GM10248 (cell line): ENCODE data around the gene NR3C2.
"Not testable (repeated sequence)": the region's sequence is repeated elsewhere in the genome, so short reads cannot be mapped to it uniquely, and the experiment has no call there.

ENCODE experiments used
- CTCF ChIA-PET: fragments of 300-600 bp; sonication (Branson Sonifier 250); formaldehyde crosslinking; extraction: SDS; loops from one replicate; lab custom pipeline; 2021; ENCODE audit warnings: antibody characterized with exemption; lab: Yijun Ruan, JAX
- POLR2A ChIA-PET: fragments of 350-650 bp; sonication (Branson Sonifier 250); formaldehyde crosslinking; extraction: SDS; loops from one replicate; lab custom pipeline; 2020; ENCODE audit warnings: antibody characterized with exemption; lab: Yijun Ruan, JAX
- DNase-seq: peaks from one replicate; pipeline ENCODE4 v3.0.0; 2012; ENCODE audit errors: extremely low spot score
- TF ChIP-seq, protein P1 (sequence below): IDR thresholded peaks from 2 replicates; pipeline ENCODE4 v1.5.1; 2012; ENCODE audit warnings: mild to moderate bottlenecking, low read depth; ENCODE audit errors: extremely low read depth, missing control alignments, control extremely low read depth

The NR3C2 gene

DNA sequence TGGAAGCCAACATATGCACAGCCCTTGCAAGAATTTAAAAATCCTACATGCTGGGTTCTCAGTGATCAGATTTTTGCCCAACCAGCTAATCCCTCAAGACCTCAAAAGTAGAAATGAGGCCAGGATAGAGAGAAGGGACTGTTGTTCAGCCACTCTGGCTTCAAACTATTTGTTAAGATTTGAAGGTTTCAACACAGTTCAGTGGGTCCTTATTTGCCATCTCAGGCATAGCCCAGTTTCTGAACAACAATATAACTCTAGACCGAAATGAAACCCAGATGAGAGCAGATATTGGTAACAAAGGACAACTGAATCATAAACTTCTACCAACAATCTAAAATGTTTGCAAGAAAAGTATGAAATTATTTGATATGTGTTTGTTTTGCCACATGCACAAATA lies 237.3 kb downstream of the NR3C2 start:
- ChIA-PET POLR2A (no interaction called here), CTCF (no interaction called here)
- TF ChIP-seq, protein P1, sequence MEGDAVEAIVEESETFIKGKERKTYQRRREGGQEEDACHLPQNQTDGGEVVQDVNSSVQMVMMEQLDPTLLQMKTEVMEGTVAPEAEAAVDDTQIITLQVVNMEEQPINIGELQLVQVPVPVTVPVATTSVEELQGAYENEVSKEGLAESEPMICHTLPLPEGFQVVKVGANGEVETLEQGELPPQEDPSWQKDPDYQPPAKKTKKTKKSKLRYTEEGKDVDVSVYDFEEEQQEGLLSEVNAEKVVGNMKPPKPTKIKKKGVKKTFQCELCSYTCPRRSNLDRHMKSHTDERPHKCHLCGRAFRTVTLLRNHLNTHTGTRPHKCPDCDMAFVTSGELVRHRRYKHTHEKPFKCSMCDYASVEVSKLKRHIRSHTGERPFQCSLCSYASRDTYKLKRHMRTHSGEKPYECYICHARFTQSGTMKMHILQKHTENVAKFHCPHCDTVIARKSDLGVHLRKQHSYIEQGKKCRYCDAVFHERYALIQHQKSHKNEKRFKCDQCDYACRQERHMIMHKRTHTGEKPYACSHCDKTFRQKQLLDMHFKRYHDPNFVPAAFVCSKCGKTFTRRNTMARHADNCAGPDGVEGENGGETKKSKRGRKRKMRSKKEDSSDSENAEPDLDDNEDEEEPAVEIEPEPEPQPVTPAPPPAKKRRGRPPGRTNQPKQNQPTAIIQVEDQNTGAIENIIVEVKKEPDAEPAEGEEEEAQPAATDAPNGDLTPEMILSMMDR: no peak
- no peak for DNase-seq

DNA sequence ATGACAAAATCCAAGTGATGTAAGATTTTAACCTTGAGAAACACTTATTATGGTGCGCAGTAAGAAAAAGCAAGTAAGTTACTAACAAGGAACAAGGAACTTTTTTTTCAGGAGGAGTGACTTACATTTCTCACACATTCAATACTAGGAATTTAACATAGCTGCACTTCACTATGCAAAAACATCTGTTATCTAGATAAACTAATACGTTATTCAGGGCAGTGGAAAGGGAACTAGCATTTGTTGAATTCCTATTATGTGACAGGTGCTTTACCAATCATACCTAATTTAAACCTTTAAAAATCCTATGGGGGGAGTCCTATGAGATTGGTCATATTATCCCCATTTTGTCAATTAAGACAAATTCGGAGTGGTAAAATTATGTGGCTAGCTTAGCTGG lies 238.0 kb downstream of the NR3C2 start:
- ChIA-PET CTCF (no interaction called here), POLR2A (no interaction called here)
- no peak for DNase-seq
- TF ChIP-seq, protein P1: no peak

DNA sequence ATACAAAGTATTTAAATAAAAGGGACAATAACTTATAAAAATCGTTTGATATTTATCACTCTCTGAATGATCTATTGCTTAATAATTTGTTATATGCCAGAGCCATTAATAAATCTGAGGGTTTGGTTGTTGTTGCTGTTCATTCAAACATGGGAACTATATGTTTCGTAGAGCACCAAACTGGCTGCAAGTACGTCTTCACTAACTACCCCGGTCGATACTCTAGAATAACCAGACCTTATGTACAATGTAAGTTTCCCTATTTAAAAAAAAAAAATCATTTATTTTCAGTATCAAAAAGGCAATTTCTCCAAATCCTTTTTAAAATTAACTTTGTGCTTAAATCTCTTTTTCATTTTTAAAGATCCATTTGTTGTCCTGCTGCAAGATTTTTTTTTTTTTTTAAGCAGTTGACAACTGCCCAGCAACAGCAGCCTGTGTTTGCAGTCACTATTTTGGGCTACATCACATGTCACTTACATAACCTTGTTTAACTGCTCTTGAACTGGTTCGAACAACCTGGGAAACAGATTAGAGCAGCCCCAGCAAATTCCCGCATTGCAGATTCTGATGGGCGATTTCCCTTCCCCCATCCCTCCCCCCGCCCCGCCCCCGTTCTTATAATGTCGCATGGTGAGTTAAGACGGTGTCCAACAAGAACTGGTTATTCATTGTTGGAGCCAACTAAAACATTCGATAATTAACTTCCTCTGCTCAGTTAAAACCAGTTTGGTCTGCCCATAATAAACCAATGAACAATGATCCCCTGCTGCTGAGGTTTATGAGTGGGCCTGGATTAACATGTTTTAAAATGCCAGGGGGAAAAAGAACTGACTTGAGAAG lies 238.9 kb downstream of the NR3C2 start:
- TF ChIP-seq, protein P1: no peak
- ChIA-PET POLR2A (no interaction called here), CTCF (no interaction called here)
- DNase-seq: no peak

DNA sequence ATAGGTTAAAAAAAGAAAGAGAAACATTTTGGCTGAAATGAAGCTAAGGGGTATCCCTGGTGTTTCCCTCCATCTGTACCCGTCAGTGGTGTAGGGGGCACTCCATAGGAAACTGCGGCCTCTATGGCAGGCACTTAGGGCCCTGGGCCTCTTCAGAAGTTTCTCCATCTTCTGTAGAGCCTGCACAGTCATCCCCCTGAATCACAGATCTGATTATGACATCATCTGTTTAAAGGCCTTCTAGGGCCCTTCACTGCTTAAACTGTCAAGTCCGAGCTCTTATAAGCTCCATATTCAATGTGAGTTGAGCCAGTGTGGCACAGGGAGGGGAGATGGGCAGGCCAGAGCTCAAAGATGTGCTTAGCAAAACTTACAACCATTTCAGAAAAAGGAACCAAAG lies 241.3 kb downstream of the NR3C2 start:
- POLR2A ChIA-PET: no interaction called here
- CTCF ChIA-PET: no interaction called here
- no peak for DNase-seq
- TF ChIP-seq, protein P1: no peak

DNA sequence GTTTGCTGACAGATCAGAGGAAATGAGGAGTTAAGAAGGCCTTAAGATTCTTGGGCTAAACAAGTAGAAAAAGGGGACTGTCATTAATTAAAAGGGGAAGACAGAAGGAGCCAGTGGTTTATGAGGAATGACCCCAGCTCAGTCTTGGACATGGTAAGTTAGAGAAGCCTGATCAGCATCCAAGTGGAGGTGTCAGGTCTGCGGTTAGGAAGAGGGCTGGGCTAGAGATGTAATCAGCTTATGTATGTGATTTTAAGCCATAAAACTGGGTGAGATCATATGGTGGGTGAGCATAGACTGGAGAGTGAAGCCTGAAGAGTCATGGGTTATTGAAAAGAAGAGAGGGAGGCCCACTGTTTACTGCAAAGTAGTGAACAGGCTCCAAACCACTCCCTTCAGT lies 246.1 kb downstream of the NR3C2 start:
- no peak for DNase-seq
- CTCF ChIA-PET: interaction anchor here (0.9 kb wide), 1 partner anchor 29 kb away, joined by 4 read pairs; no protein-coding TSS in a partner anchor
- TF ChIP-seq, protein P1: no peak
- POLR2A ChIA-PET: no interaction called here

DNA sequence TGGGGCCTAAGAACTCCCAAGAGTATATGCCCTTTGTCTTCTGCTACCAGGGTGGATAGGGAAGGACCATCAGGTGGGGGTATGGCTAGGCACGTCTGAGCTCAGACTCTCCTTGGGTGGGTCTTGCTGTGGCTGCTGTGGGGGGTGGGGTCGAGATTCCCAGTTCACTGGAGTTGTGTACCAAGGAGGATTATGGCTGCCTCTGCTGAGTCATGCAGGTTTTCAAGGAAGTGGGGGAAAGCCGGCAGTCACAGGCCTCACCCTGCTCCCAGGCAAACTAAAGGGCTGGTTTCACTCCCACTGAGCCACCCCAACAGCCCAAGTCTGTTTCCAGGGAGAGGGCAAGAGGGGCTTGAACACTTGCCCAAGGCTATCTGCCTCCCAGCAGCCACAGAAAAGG lies 249.7 kb downstream of the NR3C2 start:
- POLR2A ChIA-PET: no interaction called here
- TF ChIP-seq, protein P1: no peak
- DNase-seq: no peak
- CTCF ChIA-PET: no interaction called here

DNA sequence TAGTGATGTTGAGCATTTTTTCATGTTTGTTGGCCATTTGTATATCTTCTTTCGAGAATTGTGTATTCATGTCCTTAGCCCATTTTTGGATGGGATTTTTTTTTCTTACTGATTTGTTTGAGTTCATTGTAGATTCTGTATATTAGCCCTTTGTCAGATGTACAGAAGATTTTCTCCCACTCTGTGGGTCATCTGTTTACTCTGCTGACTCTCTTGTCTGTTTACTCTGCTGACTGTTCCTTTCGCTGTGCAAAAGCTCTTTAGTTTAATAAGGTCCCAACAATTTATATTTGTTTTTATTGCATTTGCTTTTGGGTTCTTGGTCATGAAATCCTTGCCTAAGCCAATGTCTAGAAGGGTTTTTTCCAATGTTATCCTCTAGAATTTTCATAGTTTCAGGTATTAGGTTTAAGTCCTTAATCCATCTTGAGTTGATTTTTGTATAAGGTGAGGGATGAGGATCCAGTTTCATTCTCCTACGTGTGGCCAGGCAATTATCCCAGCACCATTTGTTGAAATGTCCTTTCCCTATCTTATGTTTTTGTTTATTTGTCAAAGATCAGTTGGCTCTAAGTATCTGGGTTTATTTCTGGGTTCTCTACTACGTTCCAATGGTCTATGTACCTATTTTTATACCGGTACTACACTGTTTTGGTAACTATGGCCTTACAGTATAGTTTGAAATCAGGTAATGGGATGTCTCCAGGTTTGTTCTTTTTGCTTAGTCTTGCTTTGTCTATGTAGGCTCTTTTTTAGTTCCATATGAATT lies 254.6 kb downstream of the NR3C2 start:
- DNase-seq, CTCF ChIA-PET, POLR2A ChIA-PET: not testable (repeated sequence)
